Measurements from ENCODE around the gene CUX1. TPM values are rescaled to one million over a fixed set of nuclear protein-coding genes. Genes with fewer than 3 reads are reported as not detected.

The CUX1 gene
- total and polyA plus RNA-seq, 10 of the 15 experiments (the other 5 are each of a cell fraction or from before 2014, with no cell fraction given) = 6.1 to 48.6 (median 25.9) TPM

- FAIRE-seq (no peak), ATAC-seq (no peak), DNase-seq (ENCODE audit: low read depth, low spot score) (no peak)
- in situ Hi-C loops (cut with MboI) (no loop called here), intact Hi-C loops (cut with micrococcal nuclease; ENCODE audit: unreplicated experiment) (no loop called here)
- Histone ChIP-seq H3K36me3 (ENCODE audit: control insufficient read depth in 2 of 2, insufficient read depth in 2 of 2, low read length in 1 of 2) (peaks cover 0 to 2% of the 10 kb centered on the region in 2 experiments; a peak in 2 of 4 replicates), H3K9ac (ENCODE audit: control insufficient read depth, insufficient read depth, low read length) (no peak overlapping the region), H3K27ac (ENCODE audit: control insufficient read depth, insufficient read depth) (no peak overlapping the region), H3K4me1 (ENCODE audit: control insufficient read depth, insufficient read depth, low read length) (peaks cover 10% of the 10 kb centered on the region), H4K20me1 (ENCODE audit: control insufficient read depth, insufficient read depth) (no peaks in the 10 kb centered on the region), H3K9me3 (replicated peaks; ENCODE audit: control insufficient read depth, insufficient read depth, low read length) (no peaks in the 10 kb centered on the region), H2AFZ (ENCODE audit: control insufficient read depth, low read depth, low read length) (no peak overlapping the region), H3K79me2 (ENCODE audit: control insufficient read depth, insufficient read depth, low read length) (no peaks in the 10 kb centered on the region), H3K4me3 (no peak overlapping the region), H3K4me2 (ENCODE audit: control insufficient read depth, insufficient read depth) (no peak overlapping the region), H3K27me3 (replicated peaks in 1 of 2; ENCODE audit: control insufficient read depth in 2 of 2, insufficient read depth in 2 of 2, low read length in 1 of 2) (no peaks in the 10 kb centered on the region)
- no peak for TF ChIP-seq SIX5 (IDR thresholded peaks at IDR 0.05; ENCODE audit: low read depth, low read length, severe bottlenecking)
- TF ChIP-seq EZH2 (IDR thresholded peaks at IDR 0.05; ENCODE audit: borderline replicate concordance, control insufficient read depth, low read depth, low read length) = no peak
- TF ChIP-seq HDAC6 (IDR thresholded peaks at IDR 0.05; ENCODE audit: unreplicated experiment) = no peak
- no peak for TF ChIP-seq FOXM1 (IDR thresholded peaks at IDR 0.05; ENCODE audit: low read depth, low read length)
- no peak for TF ChIP-seq NBN (IDR thresholded peaks at IDR 0.05)
- no peak for TF ChIP-seq NFYB (IDR thresholded peaks at IDR 0.05; ENCODE audit: insufficient read depth, low read depth, low read length)
- no peak for TF ChIP-seq HCFC1 (IDR thresholded peaks at IDR 0.05; ENCODE audit: low read length)
- TF ChIP-seq E2F4 (IDR thresholded peaks at IDR 0.05; ENCODE audit: low read depth, low read length) = no peak
- TF ChIP-seq LARP7 (IDR thresholded peaks at IDR 0.05) = no peak
- TF ChIP-seq, protein P1, sequence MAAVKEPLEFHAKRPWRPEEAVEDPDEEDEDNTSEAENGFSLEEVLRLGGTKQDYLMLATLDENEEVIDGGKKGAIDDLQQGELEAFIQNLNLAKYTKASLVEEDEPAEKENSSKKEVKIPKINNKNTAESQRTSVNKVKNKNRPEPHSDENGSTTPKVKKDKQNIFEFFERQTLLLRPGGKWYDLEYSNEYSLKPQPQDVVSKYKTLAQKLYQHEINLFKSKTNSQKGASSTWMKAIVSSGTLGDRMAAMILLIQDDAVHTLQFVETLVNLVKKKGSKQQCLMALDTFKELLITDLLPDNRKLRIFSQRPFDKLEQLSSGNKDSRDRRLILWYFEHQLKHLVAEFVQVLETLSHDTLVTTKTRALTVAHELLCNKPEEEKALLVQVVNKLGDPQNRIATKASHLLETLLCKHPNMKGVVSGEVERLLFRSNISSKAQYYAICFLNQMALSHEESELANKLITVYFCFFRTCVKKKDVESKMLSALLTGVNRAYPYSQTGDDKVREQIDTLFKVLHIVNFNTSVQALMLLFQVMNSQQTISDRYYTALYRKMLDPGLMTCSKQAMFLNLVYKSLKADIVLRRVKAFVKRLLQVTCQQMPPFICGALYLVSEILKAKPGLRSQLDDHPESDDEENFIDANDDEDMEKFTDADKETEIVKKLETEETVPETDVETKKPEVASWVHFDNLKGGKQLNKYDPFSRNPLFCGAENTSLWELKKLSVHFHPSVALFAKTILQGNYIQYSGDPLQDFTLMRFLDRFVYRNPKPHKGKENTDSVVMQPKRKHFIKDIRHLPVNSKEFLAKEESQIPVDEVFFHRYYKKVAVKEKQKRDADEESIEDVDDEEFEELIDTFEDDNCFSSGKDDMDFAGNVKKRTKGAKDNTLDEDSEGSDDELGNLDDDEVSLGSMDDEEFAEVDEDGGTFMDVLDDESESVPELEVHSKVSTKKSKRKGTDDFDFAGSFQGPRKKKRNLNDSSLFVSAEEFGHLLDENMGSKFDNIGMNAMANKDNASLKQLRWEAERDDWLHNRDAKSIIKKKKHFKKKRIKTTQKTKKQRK (IDR thresholded peaks at IDR 0.05; ENCODE audit: low read depth, low read length) = no peak
- no peak for TF ChIP-seq PML (IDR thresholded peaks at IDR 0.05; ENCODE audit: low read length)
- no peak for TF ChIP-seq ETV6 (conservative IDR thresholded peaks at IDR 0.05 in 1 of 2, IDR thresholded peaks at IDR 0.05 in 1 of 2; ENCODE audit: borderline replicate concordance in 1 of 2, low read depth in 1 of 2)
- TF ChIP-seq, protein P2, sequence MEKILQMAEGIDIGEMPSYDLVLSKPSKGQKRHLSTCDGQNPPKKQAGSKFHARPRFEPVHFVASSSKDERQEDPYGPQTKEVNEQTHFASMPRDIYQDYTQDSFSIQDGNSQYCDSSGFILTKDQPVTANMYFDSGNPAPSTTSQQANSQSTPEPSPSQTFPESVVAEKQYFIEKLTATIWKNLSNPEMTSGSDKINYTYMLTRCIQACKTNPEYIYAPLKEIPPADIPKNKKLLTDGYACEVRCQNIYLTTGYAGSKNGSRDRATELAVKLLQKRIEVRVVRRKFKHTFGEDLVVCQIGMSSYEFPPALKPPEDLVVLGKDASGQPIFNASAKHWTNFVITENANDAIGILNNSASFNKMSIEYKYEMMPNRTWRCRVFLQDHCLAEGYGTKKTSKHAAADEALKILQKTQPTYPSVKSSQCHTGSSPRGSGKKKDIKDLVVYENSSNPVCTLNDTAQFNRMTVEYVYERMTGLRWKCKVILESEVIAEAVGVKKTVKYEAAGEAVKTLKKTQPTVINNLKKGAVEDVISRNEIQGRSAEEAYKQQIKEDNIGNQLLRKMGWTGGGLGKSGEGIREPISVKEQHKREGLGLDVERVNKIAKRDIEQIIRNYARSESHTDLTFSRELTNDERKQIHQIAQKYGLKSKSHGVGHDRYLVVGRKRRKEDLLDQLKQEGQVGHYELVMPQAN (conservative IDR thresholded peaks at IDR 0.05) = no peak
- no peak for TF ChIP-seq SREBF1 (IDR thresholded peaks at IDR 0.05; ENCODE audit: low read length)
- TF ChIP-seq EED (IDR thresholded peaks at IDR 0.05; ENCODE audit: low read depth) = no peak
- no peak for TF ChIP-seq TCF12 (IDR thresholded peaks at IDR 0.05; ENCODE audit: low read depth, low read length)
- TF ChIP-seq HDAC2 (IDR thresholded peaks at IDR 0.05) = no peak
- ChIA-PET SMC1A (ENCODE audit: uncharacterized antibody, unreplicated experiment) (interaction anchor here (1.3 to 1.9 kb wide), 2 partner anchors 13 to 76 kb away, joined by 4 to 8 read pairs; no protein-coding TSS in a partner anchor), CTCF (no interaction called here), RAD21 (ENCODE audit: unreplicated experiment) (interaction anchor here (0.7 kb wide), 1 partner anchor 153 kb away, joined by 4 read pairs; no protein-coding TSS in a partner anchor), POLR2A (interaction anchor here (0.7 kb wide), 1 partner anchor 88 kb away, joined by 5 read pairs; no protein-coding TSS in a partner anchor)
- no TSS peak for BruUV-seq (replicated peaks)
- 89% methylated on average over 6 of the region's 6 CpGs for WGBS (ENCODE audit: insufficient coverage, insufficient replicate concordance, low lambda C conversion rate, missing lambda C conversion rate)
Measured at GRCh38 chr7:102138676-102139075, 321.2 kb downstream of the CUX1 start.
